Measurements from ENCODE around the gene VPS51.

VPS51 gene

GRCh38 chr11:65077451-65077850, 18.6 kb upstream of the VPS51 start:
- DNase-seq, result peak; percentile 21

GRCh38 chr11:65078151-65078550, 17.9 kb upstream of the VPS51 start:
- DNase-seq, result peak; percentile 80

GRCh38 chr11:65078786-65079342, 17.1 kb upstream of the VPS51 start:
- DNase-seq, result no peak

- peak; percentile 23 for DNase-seq
Observed at GRCh38 chr11:65083134-65083833, 12.7 kb upstream of the VPS51 start.

GRCh38 chr11:65083834-65084597, 12.0 kb upstream of the VPS51 start, which contains the start of the genes CDCA5 and ZFPL1:
Gene CDCA5 (minus strand): TSS chr11:65084040. CDS start chr11:65083978, 62 bp downstream.
Gene ZFPL1 (plus strand): TSS chr11:65084222. CDS start chr11:65084699, 477 bp downstream.
- peak; percentile 98 for DNase-seq

GRCh38 chr11:65084598-65085375, 11.2 kb upstream of the VPS51 start:
- no peak for DNase-seq

- no peak for DNase-seq
Observed at GRCh38 chr11:65085446-65085845, 10.6 kb upstream of the VPS51 start.

GRCh38 chr11:65086809-65087208, 9.2 kb upstream of the VPS51 start:
- DNase-seq, result no peak

- no peak for DNase-seq
Observed at GRCh38 chr11:65087216-65087615, 8.8 kb upstream of the VPS51 start.

GRCh38 chr11:65087827-65088226, 8.2 kb upstream of the VPS51 start:
- no peak for DNase-seq

- DNase-seq, result no peak
Observed at GRCh38 chr11:65089621-65090020, 6.4 kb upstream of the VPS51 start.

- no peak for DNase-seq
Observed at GRCh38 chr11:65090628-65091027, 5.4 kb upstream of the VPS51 start.

GRCh38 chr11:65095427-65095826, 587 bp upstream of the VPS51 start:
- DNase-seq, result no peak

GRCh38 chr11:65096926-65097325, 912 bp downstream of the VPS51 start:
- no peak for DNase-seq

- DNase-seq, result no peak
Observed at GRCh38 chr11:65100674-65101350, 4.8 kb downstream of the VPS51 start.

- DNase-seq, result no peak
Observed at GRCh38 chr11:65102142-65103095, 6.4 kb downstream of the VPS51 start.

- DNase-seq, result no peak
Observed at GRCh38 chr11:65103476-65103875, 7.5 kb downstream of the VPS51 start.

GRCh38 chr11:65104628-65105027, 8.6 kb downstream of the VPS51 start:
- no peak for DNase-seq

GRCh38 chr11:65107078-65107477, 11.1 kb downstream of the VPS51 start:
- no peak for DNase-seq

- no peak for DNase-seq
Observed at GRCh38 chr11:65107751-65108468, 11.9 kb downstream of the VPS51 start.
